GM18858 (cell line): ENCODE results near the gene DBN1.
A peak's percentile ranks its signal among the peaks of the same experiment; 100 is the strongest.
"Not testable (repeated sequence)": the region's sequence is repeated elsewhere in the genome, so short reads cannot be mapped to it uniquely, and the experiment has no call there.

Experiments
- ATAC-seq: cut with Tn5 transposase; IDR thresholded peaks from one replicate; pipeline ENCODE4 v1.9.1; 2021; ENCODE audit not compliant: unreplicated experiment

Gene DBN1

GRCh38 chr5:177431317-177432142 is 41.9 kb downstream of the DBN1 start:
- ATAC-seq: peak; percentile 31

- no peak for ATAC-seq
Measured at GRCh38 chr5:177430972-177431316, 42.5 kb downstream of the DBN1 start.

DNA sequence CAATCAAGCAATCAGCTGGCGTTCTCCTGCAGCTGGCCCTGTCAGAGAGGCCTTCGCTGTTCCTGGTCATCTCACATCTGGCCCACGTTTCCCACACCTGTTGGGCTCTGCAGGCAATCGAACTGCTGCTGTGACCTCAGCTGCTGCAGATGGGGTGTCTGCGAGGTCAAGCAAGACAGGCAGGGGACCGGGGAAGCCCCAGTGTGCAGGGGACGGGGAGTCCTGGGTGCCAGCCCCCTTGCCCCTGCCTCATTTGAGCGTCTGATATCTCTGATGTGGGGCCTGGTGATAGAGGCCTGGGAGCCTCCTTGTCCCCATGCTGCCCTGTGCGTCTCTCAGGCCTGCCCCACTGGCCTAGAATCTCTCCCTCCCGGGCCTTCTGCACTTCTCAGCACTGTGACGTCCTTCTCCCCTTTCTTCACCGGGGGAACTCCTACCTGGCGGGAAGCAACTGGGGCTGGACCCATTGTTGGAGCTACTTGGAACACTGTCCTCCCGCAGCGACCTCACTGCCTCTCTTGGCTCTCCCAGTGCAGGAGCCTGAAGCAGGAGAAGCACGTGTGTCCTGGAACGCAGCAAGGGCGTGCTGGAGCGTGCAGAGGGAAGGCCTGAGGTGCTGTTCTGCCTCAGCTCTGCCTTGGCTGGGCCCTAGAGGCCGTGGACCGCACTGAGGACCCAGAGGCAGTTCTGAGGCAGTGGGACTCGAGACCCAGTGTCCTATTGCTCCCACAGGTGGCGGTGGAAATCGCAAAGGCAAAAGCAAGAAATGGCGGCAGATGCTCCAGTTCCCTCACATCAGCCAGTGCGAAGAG is 43.1 kb downstream of the DBN1 start:
- no peak for ATAC-seq

DNA sequence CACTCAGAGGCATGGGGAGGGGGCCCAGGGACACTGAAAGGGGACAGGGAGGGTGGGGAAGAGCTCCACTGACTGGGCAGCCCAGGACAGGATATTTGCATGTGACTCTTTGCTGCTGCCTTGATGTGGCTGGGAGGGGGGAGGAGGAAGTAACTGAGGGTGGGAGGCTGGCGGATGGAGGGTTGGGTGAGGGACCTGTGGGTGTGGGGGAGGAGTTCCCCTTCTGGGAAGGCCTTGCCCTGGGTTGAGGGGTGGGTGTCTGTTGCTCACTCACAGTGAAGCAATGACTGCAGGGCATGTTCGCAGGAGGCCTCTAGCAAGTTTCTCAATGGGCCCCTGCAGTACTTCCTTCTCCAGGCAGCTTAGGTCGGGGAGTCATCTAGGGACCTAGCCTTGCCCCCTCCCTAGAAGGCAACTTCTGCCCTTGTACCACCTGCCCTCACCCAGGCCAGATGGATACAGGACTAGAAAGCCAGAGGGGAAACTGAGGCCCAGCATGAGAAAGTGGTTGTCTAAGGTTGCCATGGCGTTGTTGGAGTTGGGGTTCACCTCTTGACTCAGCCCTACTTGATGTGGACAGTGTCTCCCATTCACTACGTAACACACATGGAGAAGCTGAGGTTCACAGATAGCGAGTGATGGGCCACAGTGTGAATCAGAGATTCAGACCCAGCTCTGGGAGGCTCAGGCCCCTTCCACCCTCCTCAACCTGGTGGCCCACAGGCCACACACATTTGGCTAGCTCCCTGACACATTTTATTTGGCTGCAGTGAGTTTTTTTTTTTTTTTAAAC is 44.0 kb downstream of the DBN1 start:
- no peak for ATAC-seq

DNA sequence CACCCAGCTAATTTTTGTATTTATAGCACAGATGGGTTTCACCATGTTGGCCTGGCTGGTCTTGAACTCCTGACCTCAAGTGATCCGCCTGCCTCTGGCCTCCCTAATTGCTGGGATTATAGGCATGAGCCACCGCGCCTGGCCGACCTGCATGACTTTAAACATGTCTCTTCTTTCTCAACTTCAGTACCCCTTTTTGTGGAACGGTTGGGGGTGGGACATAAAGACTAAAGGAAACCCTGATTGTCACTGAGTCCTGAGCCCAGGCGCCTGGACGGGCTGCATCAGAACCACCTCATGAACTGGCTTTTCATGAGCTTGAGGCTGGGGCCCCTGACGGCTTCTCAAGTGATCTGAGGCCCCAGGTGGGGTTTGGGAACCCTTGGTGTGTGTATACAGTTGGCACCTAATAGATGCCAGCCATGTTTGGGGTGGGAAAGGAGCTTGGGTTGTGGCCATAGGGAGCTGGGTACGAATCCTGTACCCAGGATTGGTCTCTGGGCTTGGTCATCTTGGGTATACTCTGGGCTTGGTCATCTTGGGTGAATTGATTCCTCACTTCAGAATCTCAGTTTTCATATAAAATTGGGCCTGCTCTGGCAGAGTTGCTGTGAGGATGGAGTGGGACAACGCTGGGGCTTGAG is 44.7 kb downstream of the DBN1 start:
- ATAC-seq: no peak

- ATAC-seq: no peak
Measured at GRCh38 chr5:177427919-177428573, 45.4 kb downstream of the DBN1 start.

DNA sequence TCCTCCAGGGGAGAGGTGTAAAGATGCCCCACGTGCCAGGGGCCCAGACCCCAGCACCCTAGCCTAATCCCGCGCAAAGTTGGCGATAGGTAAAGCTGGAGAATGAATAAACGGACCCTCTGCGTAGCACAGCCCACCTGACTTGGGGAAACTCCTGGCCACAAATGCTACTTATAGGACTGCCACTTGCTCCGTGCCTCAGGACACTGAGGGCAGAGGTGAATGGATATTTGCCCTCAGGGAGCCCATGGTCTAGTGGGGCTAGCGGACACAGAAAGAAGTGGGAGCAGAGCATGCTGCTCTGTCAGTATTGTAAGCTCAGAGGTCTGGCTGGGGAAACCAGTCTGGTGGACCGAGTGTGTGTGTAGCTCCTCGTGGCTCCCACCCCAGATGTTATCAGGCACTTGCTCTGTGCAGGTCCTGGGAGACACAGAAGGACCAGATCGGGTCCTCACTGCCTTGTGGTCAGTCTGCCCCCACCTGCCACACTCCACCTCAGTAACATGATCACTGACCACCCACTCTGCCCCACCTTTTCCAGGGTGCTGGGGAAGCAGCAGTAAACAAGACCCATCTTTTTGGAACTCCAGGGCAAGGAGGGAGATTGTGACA is 46.1 kb downstream of the DBN1 start:
- no peak for ATAC-seq

GRCh38 chr5:177426566-177427210 is 46.7 kb downstream of the DBN1 start, which contains the start of gene GRK6:
GRK6 (plus strand) TSS chr5:177426676; CDS start chr5:177426846, 170 bp downstream.
- ATAC-seq: peak; percentile 3

DNA sequence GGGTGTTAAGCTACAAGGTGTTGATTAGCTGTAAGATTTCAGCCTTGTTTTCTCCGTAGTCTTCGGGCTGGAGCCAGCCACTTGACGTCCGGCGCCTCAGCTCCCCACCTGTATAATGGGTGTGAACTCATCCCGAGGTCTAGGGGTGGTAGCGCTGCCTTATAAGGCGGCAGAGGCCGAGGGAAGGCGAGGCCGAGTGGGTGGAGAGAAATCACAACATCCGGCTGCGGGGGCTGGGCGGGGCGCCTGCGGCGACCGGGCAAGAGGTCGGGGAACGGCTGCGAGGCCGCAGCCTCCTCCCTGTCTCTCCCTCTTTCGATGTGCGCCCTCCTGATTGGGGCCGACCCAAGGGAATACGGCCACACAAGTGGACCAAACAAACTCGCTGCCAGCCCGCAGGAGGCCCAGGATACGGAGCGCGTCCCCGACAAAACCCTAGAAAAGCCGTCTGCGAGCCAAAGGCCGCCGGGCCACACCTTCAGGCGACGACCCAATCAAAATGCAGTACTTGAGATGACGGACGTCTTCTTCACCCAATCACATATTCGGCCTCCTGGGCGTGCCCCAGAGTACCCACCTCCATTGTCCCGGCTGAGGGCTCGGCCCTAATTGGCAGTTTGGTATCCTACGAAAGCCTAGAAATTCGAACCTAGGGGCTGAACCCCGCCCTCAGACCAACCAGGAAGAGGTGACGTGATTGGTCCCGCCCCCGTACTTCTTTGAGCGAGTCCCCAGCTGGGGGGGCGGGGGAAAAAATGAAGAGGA is 47.5 kb downstream of the DBN1 start:
- ATAC-seq: peak; percentile 77

GRCh38 chr5:177425196-177425800 is 48.1 kb downstream of the DBN1 start:
- ATAC-seq: no peak

- ATAC-seq: no peak
Measured at GRCh38 chr5:177423671-177424070, 49.8 kb downstream of the DBN1 start.

DNA sequence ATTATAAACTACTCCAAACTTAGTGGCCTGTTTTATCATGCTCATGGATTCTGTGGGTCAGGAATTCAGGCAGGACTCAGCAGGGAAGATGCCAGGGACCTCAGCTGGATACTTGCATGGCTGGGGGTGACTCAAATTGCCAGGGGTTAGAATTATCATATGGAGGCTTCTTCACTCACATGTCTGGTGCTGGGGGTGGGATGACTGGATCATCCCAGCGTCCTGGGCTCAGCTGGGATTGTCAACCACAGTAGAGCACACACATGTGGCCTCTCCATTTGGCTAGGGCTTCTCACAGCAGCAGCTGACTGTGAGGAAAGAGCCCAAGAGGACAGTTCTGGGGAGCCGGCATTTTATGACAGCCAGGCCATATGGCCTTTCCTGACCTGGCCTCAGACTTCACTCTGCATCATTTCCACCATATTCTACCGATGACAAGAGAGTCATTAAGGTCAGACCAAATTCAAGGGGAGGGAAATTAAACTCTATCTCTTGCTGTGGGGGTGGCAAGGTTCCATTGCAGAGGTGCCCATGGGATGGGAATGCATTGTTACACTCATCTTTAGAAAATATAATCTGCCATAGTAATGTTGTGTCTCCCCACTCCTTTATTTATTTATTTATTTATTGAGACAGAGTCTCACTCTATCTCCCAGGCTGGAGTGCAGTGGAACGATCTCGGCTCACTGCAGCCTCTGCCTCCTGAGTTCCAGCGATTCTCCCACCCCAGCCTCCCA is 52.2 kb downstream of the DBN1 start:
- no peak for ATAC-seq

GRCh38 chr5:177420472-177420871 is 53.0 kb downstream of the DBN1 start:
- ATAC-seq: not testable (repeated sequence)

DNA sequence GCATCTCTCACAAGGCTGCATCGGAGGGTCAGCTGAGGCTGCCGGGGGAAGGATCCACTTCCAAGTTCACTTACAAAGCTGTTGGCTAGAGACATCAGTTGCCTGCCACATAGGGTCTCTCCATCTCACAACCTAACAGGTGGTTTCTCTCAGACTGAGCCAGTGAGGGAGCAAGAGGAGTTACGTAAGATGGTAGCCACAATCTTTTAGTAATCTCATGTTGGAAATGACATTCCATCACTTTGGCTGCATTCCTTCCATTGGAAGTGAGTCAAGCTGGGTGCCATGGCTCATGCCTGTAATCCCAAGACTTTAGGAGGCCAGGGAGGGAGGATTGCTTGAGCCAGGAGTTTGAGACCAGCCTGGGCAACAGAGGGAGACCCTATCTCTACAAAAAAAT is 54.4 kb downstream of the DBN1 start:
- ATAC-seq: no peak

- ATAC-seq: not testable (repeated sequence)
Measured at GRCh38 chr5:177417081-177417480, 56.4 kb downstream of the DBN1 start.

- ATAC-seq: no peak
Measured at GRCh38 chr5:177414481-177414880, 59.0 kb downstream of the DBN1 start.

DNA sequence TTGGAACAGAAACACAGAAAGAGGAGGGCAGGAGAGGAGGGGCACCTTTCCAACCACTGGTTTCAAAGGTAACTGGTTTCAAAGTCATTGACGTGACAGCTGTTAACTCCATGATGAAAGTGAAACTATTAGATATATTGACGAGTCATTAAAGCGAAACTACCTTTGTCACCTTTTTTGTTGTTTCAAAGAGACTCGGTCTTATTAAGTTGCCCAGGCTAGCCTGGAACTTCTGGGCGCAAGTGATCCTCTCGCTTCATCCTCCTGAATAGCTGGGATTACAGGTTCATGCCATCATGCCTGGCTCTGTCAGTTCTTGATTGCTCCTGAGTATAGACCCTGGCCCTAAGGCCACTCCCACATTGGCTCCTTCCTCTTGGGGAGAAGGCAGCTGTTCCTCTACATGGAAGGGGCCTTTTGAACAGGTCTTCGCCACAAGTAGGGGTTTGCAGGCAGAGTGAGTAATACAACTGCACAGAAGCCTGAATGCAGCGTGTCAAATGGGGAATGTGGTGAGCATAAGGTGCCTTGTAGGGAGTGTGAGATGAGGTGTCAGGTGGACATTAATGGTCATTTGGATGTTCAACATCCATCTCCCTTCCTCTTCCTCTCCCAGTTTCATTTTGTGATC is 60.7 kb downstream of the DBN1 start:
- ATAC-seq: no peak
